UCSD-AML1 (cell line): Measurements from ENCODE around the gene SLC9A9.

Experiments used
- DNase-seq: peaks from one replicate; lab custom pipeline; 2025; ENCODE audit not compliant: unreplicated experiment; lab: John Stamatoyannopoulos, UW

The SLC9A9 gene

DNA sequence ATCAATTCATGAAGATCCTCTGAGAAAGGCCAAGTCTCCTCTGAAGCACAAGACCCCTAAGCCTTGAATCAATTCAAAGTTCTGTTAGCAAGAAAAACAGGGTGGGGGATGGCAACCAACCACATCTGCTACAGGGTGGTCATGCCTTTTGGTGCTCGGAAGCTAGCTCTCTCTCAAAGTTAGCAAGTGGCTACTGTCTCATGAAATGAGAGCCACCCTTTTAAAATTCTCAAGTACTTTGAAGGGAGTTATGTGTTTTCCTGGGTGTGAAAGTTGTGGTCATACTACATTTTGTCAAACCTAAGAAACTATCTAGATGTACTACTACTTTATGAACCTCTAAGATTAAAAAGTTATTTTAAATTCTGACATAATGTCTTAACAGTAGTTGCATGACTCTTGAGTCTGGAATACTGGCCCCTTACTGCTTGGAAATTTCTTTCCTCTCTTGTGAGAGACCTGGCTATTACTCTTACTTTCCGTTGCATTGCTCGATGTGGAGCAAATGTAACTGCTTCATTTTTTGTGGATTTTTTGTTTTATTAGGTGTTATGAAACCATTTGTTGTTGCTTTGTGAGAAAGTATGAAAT is 612.6 kb downstream of the SLC9A9 start:
- DNase-seq, result no peak

- DNase-seq, result no peak
These were observed 613.7 kb downstream of the SLC9A9 start for GRCh38 chr3:143234526-143234925.

DNA sequence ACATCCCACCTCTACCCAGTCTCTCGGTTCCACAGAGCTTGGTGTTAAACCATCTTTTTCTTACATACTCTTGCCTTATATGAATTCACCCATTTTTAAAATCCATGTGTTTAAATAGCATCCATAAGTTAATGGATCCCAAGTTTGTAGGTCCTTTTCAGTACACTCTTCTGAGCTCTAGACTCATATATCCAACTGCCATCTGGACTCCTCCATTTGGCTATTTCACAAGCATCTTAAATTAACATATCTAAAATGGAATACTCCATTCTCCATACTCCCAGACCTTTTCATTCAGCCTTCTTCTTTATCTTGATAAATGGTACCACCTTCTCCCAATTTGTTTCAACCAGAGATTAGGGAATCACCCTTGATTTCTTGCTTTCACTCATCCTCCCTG is 615.3 kb downstream of the SLC9A9 start:
- no peak for DNase-seq

DNA sequence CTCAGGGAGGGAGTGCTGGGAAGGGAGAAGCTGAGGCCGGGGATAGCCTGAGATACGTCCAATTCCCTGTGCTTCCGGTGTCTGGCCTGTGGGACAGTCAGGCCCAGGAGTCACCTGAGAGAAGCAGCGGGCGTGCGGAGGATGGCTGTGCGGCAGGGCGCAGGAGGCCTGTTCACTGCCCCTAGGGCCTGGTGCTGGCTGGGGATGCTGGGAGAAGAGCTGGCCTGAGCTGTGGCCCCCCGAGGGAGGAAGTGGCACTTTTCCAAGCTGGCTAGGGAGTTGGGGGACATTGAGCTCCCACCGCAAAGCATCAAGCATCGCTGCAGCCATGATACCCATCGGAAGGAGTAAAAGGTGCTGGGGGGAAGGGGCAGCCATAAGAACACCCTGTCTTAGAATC is 619.9 kb downstream of the SLC9A9 start:
- DNase-seq, result no peak

DNA sequence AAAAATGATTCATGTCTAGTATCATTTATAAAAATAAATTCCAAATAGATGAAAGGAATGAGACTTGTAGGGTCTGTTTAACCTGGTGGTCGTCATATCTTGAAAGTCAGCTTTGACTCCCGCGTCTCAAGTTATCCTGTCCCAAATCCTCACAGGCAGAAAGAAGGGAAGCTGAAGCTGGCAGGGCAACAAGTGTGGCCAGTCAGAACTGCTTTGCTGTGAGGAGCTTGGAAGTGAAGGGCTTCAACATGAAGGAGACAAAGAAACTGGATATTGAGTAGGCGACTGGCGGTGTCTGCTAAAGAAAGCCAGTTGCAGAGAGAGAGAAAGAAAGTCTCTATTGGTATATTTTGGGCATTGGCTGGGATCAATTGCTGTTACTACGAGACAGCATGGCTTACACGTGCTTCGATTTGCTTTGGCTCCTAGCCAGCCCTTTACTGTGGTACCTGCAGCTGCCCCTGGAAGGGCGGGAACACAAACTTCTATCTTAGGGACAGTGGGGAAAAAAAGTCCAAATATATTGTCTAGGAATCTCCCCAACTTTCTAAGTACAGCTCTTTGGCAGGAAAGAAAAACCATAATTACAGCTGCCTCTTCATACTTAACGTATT is 621.5 kb downstream of the SLC9A9 start:
- DNase-seq, result no peak

- DNase-seq, result no peak
These were observed 623.6 kb downstream of the SLC9A9 start for GRCh38 chr3:143224716-143225115.

- no peak for DNase-seq
These were observed 625.3 kb downstream of the SLC9A9 start for GRCh38 chr3:143222981-143223380.

- no peak for DNase-seq
These were observed 625.8 kb downstream of the SLC9A9 start for GRCh38 chr3:143222505-143222904.

- no peak for DNase-seq
These were observed 626.8 kb downstream of the SLC9A9 start for GRCh38 chr3:143221446-143221845.

DNA sequence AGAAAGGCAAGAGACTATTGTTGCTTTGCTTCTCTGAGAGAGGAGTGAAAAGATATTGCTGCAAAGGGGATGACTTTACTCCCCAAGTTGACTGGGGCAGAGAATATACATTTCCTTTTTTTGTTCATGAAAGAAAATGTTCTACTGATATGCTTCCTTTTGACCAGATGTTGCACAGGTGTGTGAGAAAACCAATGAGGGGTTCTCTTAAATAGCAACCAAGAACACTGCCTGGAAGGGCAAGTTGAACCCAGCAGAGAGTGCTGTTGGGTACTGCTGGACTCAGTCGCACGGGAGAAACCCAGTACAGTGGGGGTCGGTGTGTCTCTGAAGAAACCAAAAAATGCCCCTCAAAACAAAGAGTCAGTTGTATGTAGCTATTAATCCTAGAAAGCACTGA is 627.5 kb downstream of the SLC9A9 start:
- no peak for DNase-seq

DNA sequence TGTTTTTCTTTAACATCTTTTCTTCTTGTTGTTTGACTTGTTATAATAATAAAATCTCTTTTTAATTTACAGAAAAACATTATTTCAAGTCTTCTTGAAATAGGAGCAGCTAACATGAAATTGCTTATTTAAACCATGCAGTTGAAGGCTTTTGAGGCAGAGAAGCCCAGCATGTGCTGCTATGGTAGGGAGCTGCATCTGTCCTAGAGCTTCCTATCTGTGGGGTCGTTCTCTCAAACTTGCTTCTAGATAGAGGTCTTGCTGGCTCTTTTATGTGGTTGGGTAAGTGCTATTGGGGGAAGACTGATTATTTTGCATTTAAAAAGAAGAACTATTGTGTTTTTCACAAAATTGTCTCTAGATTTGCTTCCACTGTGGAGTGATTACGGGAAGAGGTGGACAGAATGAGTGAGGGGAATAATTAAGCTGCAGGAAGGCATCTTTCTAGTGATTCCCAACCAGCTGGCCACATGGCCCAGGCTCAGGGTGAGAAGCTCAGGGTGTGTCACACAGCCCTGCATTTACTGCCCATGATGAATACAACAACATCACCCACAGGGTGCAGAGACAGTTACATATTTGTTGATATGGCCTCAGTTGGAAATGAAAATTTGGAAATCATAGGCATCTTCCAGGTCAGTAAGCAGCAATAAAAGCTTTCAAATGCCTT is 630.0 kb downstream of the SLC9A9 start:
- DNase-seq, result no peak

GRCh38 chr3:143217283-143217682 is 631.0 kb downstream of the SLC9A9 start:
- no peak for DNase-seq

- DNase-seq, result no peak
These were observed 631.5 kb downstream of the SLC9A9 start for GRCh38 chr3:143216709-143217182.
